Head of caudate nucleus (tissue), 42 donors: Measurements from ENCODE around the gene TNS3.
A peak's percentile ranks its signal among the peaks of the same experiment; 100 is the strongest.

Experiments
- DNase-seq, 42 donors: peaks; one replicate each; pipeline versions ENCODE4 v3.0.0 to v3.0.0-alpha.2; 2020 to 2021; ENCODE audit warnings: mixed read lengths in 7 of 42
- intact Hi-C: fragments of 100-400 bp; cut with DNase I; formaldehyde crosslinking; loops from one replicate; pipeline ENCODE4 v1.15.0; 2022

TNS3 gene

DNA sequence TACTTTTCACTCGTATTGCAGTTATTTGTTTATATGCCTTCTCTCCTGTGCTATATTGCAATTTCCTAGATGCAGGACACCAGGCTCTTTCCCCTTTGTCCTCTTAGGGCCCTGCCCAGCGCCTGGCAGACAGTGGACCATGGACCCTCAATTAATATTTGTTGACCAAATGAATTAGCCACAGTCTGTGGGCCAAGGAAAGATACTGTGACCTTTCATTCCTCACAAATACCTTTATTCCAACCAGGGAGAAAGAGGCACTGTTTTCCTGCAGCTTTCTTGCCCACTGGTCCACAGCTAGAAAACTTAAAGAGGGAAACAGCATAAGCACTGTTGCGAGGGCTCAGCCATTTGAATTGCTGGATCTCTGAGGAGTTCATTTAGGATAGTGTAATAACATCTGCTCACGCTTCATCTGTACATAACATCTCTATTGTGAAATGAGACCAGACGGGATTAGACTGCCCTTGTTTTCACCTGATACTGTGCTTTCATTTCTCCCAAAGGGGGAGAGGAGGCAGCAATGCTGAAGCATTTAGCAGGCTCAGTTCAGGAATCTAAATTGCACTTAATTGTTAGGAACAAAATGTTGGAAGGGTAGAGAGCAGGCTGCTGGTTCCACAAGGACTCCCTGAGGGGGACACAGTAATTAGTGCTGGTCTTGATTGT lies 46.7 kb downstream of the TNS3 start:
- peak in 4 of 42 donors; percentile 8 to 33 (median 18) for DNase-seq
- intact Hi-C loops, result no loop called here

- DNase-seq, result peak in 2 of 42 donors; percentile 9 to 15
- intact Hi-C loops, result no loop called here
These were observed 47.4 kb downstream of the TNS3 start for GRCh38 chr7:47534322-47535034.

DNA sequence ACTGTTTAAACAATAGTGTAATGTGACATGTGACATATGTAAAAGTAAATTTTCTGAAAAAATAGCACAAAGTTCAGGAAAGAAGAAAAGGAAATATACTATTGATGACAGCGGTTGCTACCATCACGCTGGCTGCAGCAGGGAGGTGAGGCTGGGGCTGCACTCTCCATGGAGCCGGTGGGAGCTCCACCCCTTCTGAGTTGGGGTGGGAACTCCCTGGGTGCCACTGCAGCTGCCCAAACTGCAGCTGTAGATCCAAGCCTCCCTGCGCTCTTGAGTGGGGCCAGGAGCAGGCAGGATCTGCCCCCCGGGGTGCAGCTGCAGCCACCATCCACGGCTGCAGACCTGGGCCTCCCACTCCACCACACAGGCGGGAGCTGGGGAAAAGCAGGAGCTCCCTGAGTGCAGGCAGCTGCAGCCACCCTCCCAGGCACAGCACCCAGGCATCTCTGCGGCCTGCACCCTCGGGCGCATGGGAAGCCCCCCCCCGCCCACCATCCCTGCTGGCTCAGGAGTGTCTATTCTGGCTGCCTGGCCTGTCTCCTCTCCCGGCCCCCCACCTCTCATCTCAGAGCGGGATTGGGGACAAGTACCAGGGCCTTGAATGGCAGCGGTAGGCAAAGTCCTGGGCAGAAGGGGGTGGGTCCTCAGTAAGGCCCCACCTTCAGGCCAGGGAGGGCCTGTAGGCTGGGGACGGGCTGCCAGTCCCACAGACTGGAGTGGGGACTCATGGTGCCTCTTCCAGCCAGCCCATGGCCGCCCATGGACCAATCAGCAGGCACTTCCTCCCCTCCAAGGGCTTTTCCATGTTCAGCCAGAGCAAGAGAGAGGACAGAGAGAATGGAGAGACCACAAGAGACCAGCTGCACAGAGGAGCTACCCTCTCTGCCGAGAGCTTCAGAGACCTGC lies 50.1 kb downstream of the TNS3 start:
- intact Hi-C loops, result no loop called here
- DNase-seq, result no peak

GRCh38 chr7:47529826-47530555 lies 51.9 kb downstream of the TNS3 start:
- no peak for DNase-seq
- intact Hi-C loops, result no loop called here

DNA sequence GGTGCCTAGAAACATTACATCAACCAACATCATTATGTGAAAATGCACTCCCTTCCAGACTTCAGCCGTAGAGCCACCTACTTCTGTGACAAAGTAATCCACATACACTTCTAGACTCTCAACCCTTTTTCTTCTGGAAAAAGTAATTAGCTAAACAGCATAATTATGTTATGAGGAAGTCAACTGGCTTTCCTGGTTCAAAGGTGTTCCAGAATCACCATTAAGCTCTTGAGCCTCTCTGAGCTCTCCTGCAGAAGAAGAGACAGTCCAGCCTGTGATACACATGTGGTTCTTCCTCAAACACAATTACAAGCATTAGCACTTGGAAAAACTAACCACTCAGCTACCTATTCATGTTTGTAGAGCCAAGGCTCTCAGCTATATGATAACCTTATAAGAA lies 52.5 kb downstream of the TNS3 start:
- no peak for DNase-seq
- intact Hi-C loops, result no loop called here

- DNase-seq, result no peak
These were observed 53.4 kb downstream of the TNS3 start for GRCh38 chr7:47528471-47528870.

GRCh38 chr7:47526466-47526865 lies 55.4 kb downstream of the TNS3 start:
- no peak for DNase-seq
- intact Hi-C loops, result no loop called here

More at GRCh38 chr7:47528471-47528870, 53.4 kb downstream of the TNS3 start:
- intact Hi-C loops, result no loop called here

DNA sequence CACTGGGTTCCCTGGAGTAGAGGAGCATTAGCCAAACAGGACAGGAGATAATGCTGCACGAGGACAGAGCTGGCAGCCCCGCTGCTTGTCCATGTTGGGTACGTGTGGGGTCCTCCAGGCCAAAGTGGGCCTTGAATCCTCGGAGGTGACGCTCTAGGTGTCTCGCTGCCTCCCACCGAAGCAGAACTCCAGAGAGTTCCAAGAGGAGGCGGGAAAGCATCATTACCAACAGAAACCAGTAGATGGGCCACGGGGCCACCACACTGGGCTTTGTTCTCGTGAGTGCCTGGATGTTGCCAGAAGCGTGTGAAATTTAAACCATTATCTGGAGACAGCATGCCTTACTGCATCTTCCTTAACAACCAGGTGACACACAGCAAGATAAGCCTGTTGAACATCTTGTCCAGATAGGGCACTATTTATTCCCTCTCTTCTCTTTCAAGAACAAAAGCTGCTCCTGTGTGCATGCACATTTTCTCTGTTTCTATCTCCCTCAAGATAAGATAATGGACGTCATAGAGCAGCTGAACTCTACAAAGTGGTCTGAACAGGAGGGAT lies 56.8 kb downstream of the TNS3 start:
- intact Hi-C loops, result no loop called here
- DNase-seq, result no peak

- DNase-seq, result no peak
- intact Hi-C loops, result no loop called here
These were observed 58.5 kb downstream of the TNS3 start for GRCh38 chr7:47523401-47523800.

DNA sequence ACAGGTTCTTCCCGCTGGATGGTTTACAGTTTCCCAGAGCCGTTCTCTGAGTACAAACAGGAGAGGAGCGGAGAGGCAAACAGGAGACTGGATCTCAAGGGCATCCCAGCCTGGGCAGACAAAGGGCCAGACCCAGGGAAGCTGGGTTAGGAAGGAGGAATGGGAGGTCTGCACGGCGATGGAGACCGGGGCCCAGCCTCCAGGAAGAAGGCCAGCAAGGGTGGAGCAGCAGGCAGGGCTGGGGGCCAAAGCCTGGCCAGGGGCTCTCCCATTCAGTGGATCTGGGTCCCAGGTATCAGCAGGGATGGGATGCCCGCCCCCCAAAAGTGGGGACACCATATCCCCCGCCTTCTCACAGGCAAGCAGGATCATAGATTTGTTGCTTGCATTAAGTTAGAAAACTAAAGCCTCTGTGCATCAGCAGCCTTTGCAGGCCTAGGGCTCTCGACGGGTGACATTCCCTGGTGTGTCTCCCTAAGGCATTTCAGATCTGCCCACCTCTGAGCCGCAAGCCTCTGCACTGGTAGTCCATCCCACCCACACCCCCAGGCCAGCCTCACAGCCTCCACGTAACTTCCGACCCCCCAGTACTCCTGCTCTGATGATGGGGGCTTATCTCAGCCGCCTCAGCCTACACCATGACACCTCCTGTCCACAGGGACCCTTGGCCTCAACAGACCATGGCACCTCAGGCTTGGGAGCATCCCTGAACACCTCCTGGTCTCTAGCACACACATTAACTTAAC lies 59.9 kb downstream of the TNS3 start:
- intact Hi-C loops, result no loop called here
- DNase-seq, result no peak

DNA sequence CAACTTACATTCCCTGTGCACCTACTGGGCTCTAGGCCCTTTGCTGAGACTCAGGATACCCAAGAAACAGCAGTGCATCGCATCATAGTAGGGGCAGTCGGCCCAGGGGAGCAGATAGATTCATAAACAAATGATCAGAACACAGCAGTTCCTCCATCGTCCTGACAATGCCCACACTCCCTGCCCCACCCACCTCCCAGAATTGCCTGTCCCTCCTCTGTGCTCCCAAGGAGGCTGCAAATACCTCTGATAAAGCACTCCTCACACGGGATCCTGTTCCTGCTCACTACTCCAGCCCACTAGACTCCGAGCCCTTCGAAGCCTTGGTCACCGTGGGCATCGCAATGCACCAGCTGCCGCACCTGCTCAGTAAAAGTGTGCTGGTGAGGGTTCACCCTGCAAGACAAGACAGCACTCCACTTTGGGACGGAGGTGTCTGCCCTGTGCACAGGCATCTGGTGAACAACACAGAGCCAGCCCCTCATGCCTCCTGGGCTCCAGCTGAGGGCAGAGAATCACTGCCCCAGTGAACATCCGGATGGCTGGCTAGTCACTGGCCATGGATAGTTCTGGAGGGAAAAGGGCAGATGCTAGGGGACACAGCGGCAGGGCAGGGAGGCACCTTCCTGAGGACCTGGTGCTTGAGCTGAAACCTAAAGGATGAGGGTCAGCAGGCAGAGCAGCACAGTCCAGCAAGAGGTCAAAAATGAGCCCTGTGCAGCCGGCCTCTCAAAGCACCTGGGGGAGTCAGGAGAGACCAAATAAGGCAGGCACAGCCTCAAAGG lies 60.7 kb downstream of the TNS3 start:
- DNase-seq, result no peak
- intact Hi-C loops, result no loop called here

DNA sequence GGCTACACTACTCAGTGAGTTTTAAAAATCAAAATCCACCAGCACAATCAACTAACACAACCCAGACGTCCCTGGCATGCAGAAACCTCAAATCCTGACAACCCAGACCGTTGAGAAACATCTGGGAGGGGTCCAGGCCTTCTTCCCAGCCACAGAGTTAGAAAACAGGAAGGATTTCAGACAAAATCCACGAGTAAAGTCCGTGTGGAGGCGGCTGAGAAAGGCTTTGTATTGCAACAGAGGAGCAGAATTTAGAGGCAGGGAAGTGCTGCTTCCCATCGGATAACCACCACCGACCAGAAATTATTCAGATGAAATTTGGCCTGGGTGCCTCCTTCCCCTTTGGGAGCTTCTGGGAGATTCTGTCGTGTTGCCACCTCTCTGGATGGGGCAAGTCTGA lies 61.5 kb downstream of the TNS3 start:
- DNase-seq, result no peak

DNA sequence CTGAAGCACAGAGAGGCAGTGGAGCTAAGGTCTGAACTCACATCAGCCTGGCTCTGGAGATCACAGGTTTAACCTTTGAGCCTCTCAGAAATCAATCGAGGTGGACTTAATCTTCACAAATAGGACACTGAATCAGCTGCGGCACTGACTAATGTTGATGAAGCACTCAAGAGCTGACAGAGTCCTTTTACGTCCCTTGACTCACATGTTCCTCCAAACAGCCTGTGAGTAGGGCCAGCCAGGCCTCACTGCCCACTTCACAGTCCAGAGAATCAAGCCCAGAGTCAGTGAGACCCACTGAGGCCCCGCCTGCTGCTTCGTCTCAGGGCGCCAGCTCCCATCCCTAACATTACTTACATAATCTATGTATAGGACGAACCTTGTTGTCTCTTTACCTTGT lies 63.1 kb downstream of the TNS3 start:
- DNase-seq, result no peak
- intact Hi-C loops, result no loop called here

More for the DNA sequence above, 61.5 kb downstream of the TNS3 start:
- intact Hi-C loops, result no loop called here

GRCh38 chr7:47517821-47518480 lies 64.0 kb downstream of the TNS3 start:
- intact Hi-C loops, result no loop called here
- no peak for DNase-seq

- no peak for DNase-seq
- intact Hi-C loops, result no loop called here
These were observed 64.8 kb downstream of the TNS3 start for GRCh38 chr7:47516985-47517600.

DNA sequence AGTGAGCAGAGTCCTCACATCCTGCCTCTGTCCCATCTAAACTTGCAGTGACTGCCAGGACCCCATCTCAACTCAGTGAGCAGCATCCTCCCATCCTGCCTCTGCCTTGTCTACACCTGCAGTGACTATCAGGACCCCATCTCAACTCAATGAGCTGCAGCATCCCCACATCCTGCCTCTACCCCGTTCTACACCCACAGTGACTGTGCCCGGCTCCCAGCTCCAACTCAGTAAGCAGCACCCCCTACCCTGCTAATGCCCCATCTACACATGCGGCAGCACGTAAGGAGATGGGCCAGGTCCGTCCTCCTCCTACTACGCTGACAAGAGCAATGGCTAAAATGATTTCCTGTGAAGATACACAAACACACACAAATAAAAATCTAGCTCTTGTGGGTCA lies 65.5 kb downstream of the TNS3 start:
- intact Hi-C loops, result no loop called here
- peak in 1 of 42 donors; percentile 1 for DNase-seq
